Fibroblast of skin of right biceps (primary cell): ENCODE measurements around the gene BUD23.
A peak's percentile ranks its signal among the peaks of the same experiment; 100 is the strongest.
"Not testable (repeated sequence)": the region's sequence is repeated elsewhere in the genome, so short reads cannot be mapped to it uniquely, and the experiment has no call there.

Experiments used
- DNase-seq: peaks from one replicate; pipeline ENCODE4 v3.0.0-alpha.2; 2013

The BUD23 gene

GRCh38 chr7:73722182-73722581 lies 38.8 kb downstream of the BUD23 start:
- DNase-seq: not testable (repeated sequence)

- DNase-seq: no peak
Measured at GRCh38 chr7:73722785-73723184, 39.4 kb downstream of the BUD23 start.

DNA sequence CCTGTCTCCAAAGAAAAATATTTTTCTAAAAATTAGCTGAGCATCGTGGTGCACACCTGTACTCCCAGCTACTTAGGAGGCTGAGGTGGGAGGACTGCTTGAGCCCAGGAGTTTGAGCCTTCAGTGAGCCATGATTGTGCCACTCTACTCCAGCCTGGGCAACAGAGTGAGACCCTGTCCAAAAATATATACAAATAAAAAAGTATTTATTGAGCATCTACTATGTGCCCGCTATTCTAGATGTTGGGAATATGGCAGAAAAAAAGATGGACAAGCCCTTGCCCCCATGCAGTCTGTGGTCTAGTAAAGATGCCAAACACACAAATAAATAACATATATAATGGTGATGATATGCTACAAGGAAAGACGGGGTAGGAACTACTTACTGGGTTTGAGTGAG lies 40.4 kb downstream of the BUD23 start:
- DNase-seq: no peak

DNA sequence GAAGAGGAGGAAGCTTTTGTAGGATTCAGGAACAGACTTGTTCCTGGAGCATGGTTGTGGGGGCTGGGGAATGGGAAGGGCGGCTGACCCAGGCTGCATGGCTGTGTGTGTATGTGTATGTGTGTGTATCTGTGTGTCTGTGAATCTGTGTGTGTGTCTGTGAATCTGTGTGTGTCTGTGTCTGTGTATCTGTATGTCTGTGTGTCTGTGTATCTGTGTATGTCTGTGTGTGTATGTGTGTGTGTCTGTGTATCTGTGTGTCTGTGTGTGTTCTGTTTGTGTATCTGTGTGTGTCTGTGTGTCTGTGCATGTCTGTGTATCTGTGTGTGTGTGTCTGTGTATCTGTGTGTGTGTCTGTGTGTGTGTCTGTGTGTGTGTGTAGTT lies 42.7 kb downstream of the BUD23 start:
- no peak for DNase-seq

- no peak for DNase-seq
Measured at GRCh38 chr7:73727952-73728351, 44.6 kb downstream of the BUD23 start.

GRCh38 chr7:73728551-73728950 lies 45.2 kb downstream of the BUD23 start:
- no peak for DNase-seq

DNA sequence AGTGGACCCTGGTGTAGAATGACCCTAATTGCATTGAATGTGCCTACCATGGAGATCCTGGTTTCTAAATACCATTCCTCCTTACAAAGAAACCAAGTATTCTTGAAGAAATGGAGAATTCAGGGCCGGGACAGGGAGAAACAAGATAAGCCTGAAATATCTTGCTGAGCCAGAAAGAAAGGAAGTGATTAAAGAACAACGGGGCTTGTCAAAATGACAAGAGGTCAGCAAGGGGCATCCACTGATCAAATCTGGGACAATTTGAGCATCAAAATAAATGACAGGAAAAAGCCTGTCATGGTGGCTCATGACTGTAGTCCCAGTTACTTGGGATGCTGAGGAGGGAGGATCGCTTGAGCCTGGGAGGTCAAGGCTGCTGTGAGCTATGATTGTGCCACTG lies 47.1 kb downstream of the BUD23 start:
- DNase-seq: no peak

- DNase-seq: no peak
Measured at GRCh38 chr7:73732397-73732796, 49.0 kb downstream of the BUD23 start.

GRCh38 chr7:73734619-73735527 lies 51.5 kb downstream of the BUD23 start:
- peak; percentile 79 for DNase-seq

DNA sequence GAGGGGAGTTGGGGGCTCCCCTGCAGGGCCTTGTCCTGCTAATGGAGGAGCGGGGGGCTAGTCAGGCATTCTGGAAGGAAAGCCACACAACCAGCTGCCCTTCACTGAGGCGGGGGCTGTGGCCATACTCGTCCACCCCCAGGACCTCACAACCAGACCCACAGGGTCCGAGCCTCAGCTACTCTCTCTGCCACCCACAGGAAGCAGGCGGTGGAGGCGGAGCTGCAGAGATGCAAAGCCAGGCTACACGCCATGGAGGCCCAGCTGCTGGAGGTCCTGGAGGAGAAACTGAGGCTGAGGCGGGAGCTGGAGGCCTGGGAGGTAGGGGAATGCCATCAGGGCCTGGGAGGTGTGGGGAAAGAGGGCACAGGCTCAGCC lies 52.1 kb downstream of the BUD23 start:
- DNase-seq: no peak

DNA sequence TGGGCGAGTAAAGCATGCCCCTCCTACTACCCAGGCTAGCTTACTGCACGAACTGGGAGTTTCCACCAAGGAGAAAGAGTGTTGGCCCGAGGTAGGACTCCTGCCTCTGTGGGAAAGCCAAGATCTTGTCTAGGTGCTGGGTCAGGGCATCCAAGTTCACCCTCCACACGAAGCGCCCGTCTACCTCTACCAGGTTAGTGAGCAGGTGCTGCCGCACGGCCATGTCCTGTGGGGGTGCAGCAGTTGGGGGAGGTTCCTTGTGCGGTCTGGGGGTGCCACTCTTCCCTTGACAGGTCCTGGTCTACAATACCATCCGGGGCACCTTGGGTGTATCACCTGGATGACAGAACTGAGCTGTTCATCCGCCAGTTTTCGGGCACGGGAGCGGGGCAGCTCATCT lies 53.5 kb downstream of the BUD23 start:
- DNase-seq: no peak

GRCh38 chr7:73737491-73738219 lies 54.3 kb downstream of the BUD23 start:
- DNase-seq: no peak

DNA sequence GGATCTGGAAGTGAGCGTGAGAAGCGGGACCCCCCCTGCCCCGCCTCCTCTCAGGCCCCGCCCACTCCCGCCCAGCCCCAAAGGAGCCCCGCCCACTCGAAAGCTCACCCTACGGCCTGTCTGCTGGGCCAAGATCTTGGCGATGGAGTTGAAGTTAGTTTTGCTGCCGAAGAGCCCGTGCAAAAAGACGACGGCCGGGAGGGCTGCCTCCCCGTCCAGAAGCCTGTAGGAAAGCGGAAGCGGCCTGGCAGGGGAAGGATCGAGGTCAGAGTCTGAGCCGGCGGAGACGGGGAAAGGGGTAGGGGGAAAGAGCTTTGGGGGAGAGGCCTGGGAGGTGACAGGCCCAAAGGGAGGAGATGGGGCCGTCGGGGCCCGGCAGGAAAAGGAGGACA lies 54.8 kb downstream of the BUD23 start:
- DNase-seq: peak; percentile 55

- peak; percentile 94 for DNase-seq
Measured at GRCh38 chr7:73738612-73739386, 55.4 kb downstream of the BUD23 start, which contains the start of gene ABHD11. Gene ABHD11 (minus strand): TSS chr7:73738802. CDS start chr7:73738770, 32 bp downstream.

- no peak for DNase-seq
Measured at GRCh38 chr7:73739387-73739767, 56.0 kb downstream of the BUD23 start.

GRCh38 chr7:73740212-73740611 lies 56.8 kb downstream of the BUD23 start:
- no peak for DNase-seq

GRCh38 chr7:73740771-73741170 lies 57.4 kb downstream of the BUD23 start:
- no peak for DNase-seq

GRCh38 chr7:73741600-73741999 lies 58.2 kb downstream of the BUD23 start:
- no peak for DNase-seq

DNA sequence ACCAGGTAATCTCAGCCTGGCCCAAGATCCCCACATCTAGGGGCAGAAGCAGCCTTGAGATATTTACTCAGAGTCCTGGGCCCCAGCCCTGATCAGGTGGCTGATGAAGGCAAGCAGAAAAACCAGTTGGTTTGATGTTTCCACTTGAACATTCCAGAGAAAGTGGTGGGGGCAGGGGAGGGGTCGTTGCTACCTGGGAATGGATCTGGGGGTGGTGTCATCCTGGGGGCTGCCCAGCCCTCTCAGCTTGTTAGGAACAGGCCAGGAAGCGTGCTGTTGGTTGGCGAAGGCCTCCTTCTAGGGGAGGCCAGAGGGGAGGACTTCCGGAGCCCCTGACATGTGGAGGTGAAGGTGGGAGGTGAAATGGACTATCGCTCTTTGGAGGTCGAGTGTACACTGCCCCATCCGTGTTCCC lies 58.9 kb downstream of the BUD23 start:
- no peak for DNase-seq

- DNase-seq: no peak
Measured at GRCh38 chr7:73742753-73743641, 59.6 kb downstream of the BUD23 start.

DNA sequence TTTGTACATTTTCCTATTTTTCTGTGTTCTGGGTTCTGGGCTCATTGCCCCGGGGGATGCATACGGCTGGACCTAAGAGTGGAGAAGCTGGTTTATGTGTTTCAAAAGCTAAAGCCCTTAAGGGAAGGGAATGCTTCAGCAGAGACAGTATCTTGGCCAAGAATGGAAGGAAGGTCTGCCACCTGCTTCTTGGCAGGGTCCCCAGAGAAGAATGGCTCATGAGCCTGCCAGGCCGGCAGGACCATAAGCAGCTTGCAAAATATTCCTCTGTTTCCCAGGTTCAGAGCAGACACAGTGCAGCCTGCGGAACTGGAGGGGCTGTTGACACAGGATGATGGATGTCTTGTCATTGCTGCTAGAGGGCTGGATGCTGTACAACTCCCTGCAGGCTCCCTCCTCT lies 63.0 kb downstream of the BUD23 start:
- DNase-seq: no peak
